DND-41 (cell line): ENCODE measurements around the gene PRKCA.
"Not testable (repeated sequence)": the region's sequence is repeated elsewhere in the genome, so short reads cannot be mapped to it uniquely, and the experiment has no call there.

Experiments
- ATAC-seq: fragments of 200-7000 bp; cut with Tn5 transposase; 3 replicates; pipeline ENCODE4 v1.9.1; 2021; ENCODE audit warnings: low read depth; ENCODE audit not compliant: insufficient read depth
- DNase-seq: peaks from one replicate; pipeline ENCODE4 v3.0.0-alpha.2; 2020
- H2AFZ ChIP-seq: 2 replicates; pipeline ENCODE4 v1.6.0; 2012; ENCODE audit warnings: low read depth, low read length
- H3K27ac ChIP-seq: 2 replicates; pipeline ENCODE4 v1.5.1; 2012; ENCODE audit warnings: low read length, inconsistent platforms
- H3K27me3 ChIP-seq: fragments of 200-600 bp; sonication (generic); 2 replicates; pipeline ENCODE4 v1.6.0; 2012; ENCODE audit warnings: low read length, mild to moderate bottlenecking, inconsistent platforms; ENCODE audit not compliant: insufficient read depth, poor library complexity
- H3K36me3 ChIP-seq: 2 replicates; pipeline ENCODE4 v1.5.1; 2012; ENCODE audit warnings: low read length, inconsistent platforms; ENCODE audit not compliant: insufficient read depth
- H3K4me1 ChIP-seq: 2 replicates; pipeline ENCODE4 v1.5.1; 2012; ENCODE audit warnings: mild to moderate bottlenecking, low read length; ENCODE audit not compliant: insufficient read depth
- H3K4me2 ChIP-seq: 2 replicates; pipeline ENCODE4 v1.6.0; 2012; ENCODE audit warnings: mild to moderate bottlenecking, moderate library complexity, low read length, inconsistent platforms; ENCODE audit not compliant: insufficient read depth
- H3K4me3 ChIP-seq, 2 experiments: fragments of 200-600 bp in 1 of 2; shearing (Covaris generic) in 1 of 2; 2 replicates each; pipeline ENCODE4 v1.5.1; 2012 to 2016; ENCODE audit warnings: inconsistent platforms in 2 of 2, low read length in 2 of 2, mild to moderate bottlenecking in 2 of 2, low read depth in 1 of 2, moderate library complexity in 1 of 2
- H3K79me2 ChIP-seq: 2 replicates; pipeline ENCODE4 v1.6.0; 2012; ENCODE audit warnings: low read length, inconsistent platforms; ENCODE audit not compliant: insufficient read depth
- H3K9ac ChIP-seq: 2 replicates; pipeline ENCODE4 v1.6.0; 2012; ENCODE audit warnings: low read depth, mild to moderate bottlenecking, inconsistent platforms, low read length, moderate library complexity
- H3K9me3 ChIP-seq: 2 replicates; pipeline ENCODE4 v1.5.1; 2012; ENCODE audit warnings: low read length, moderate library complexity, mild to moderate bottlenecking, inconsistent platforms; ENCODE audit not compliant: insufficient read depth, severe bottlenecking
- H4K20me1 ChIP-seq: 2 replicates; pipeline ENCODE4 v1.6.0; 2012; ENCODE audit warnings: low read length; ENCODE audit not compliant: insufficient read depth
- CTCF ChIP-seq: IDR thresholded peaks from 2 replicates; pipeline ENCODE4 v1.5.1; 2012; ENCODE audit warnings: borderline replicate concordance, low read length, moderate library complexity, mild to moderate bottlenecking; ENCODE audit not compliant: poor library complexity, severe bottlenecking; ENCODE audit errors: extremely low read depth
- EZH2 ChIP-seq: IDR thresholded peaks from 3 replicates; pipeline ENCODE4 v1.6.1; 2012; ENCODE audit warnings: borderline replicate concordance, low read depth, mild to moderate bottlenecking, moderate library complexity, low read length, inconsistent platforms; ENCODE audit not compliant: severe bottlenecking

Gene PRKCA

GRCh38 chr17:66614469-66614868 lies 312.1 kb downstream of the PRKCA start:
- Histone ChIP-seq H2AFZ (no peak overlapping the region), H3K27me3 (no peaks in the 10 kb centered on the region), H3K36me3 (no peaks in the 10 kb centered on the region), H3K9ac (no peak overlapping the region), H3K4me3 (no peak overlapping the region), H4K20me1 (peaks cover 7% of the 10 kb centered on the region; the same call in 1 of the 2 replicates), H3K27ac (no peak overlapping the region), H3K4me1 (no peaks in the 10 kb centered on the region), H3K9me3 (peaks cover 4% of the 10 kb centered on the region), H3K4me2 (no peak overlapping the region), H3K79me2 (0 out of 2 replicates have a peak, but pooled peaks cover 8% of the 10 kb centered on the region)
- TF ChIP-seq EZH2 (no peak), CTCF (no peak)
- ATAC-seq (no peak), DNase-seq (no peak)

- Histone ChIP-seq H4K20me1 (peaks cover 7% of the 10 kb centered on the region; the same call in 1 of the 2 replicates), H3K9me3 (no peaks in the 10 kb centered on the region), H3K27ac (no peak overlapping the region), H3K79me2 (0 out of 2 replicates have a peak, but pooled peaks cover 6% of the 10 kb centered on the region), H3K9ac (no peak overlapping the region), H3K4me3 (no peak overlapping the region), H3K4me1 (no peaks in the 10 kb centered on the region), H3K27me3 (no peaks in the 10 kb centered on the region), H3K4me2 (no peak overlapping the region), H2AFZ (no peak overlapping the region), H3K36me3 (no peaks in the 10 kb centered on the region)
- ATAC-seq (no peak), DNase-seq (no peak)
- no peak for TF ChIP-seq CTCF
- TF ChIP-seq EZH2, result no peak
Measured at GRCh38 chr17:66619206-66619605, 316.8 kb downstream of the PRKCA start.

GRCh38 chr17:66620528-66620927 lies 318.1 kb downstream of the PRKCA start:
- TF ChIP-seq CTCF, result no peak
- TF ChIP-seq EZH2, result no peak
- Histone ChIP-seq H3K4me2 (no peak overlapping the region), H3K27ac (no peak overlapping the region), H3K79me2 (0 out of 2 replicates have a peak, but pooled peaks cover 4% of the 10 kb centered on the region), H4K20me1 (peaks cover 4% of the 10 kb centered on the region; the same call in 1 of the 2 replicates), H3K9me3 (no peaks in the 10 kb centered on the region), H3K4me3 (no peak overlapping the region), H3K27me3 (no peaks in the 10 kb centered on the region), H3K9ac (no peak overlapping the region), H2AFZ (no peak overlapping the region), H3K4me1 (no peaks in the 10 kb centered on the region), H3K36me3 (no peaks in the 10 kb centered on the region)
- DNase-seq (no peak), ATAC-seq (no peak)

GRCh38 chr17:66624630-66625029 lies 322.2 kb downstream of the PRKCA start:
- not testable (repeated sequence) for H3K9me3 ChIP-seq, H3K79me2 ChIP-seq, H3K27me3 ChIP-seq, H3K27ac ChIP-seq, H4K20me1 ChIP-seq, ATAC-seq, H2AFZ ChIP-seq, H3K4me3 ChIP-seq, H3K9ac ChIP-seq, H3K4me1 ChIP-seq, H3K36me3 ChIP-seq, DNase-seq, H3K4me2 ChIP-seq
